ENCODE results near the gene HPN. TPM values are rescaled to one million over a fixed set of nuclear protein-coding genes. Genes with fewer than 3 reads are reported as not detected.

HPN gene
- total RNA-seq, 1 donor from 2014 or later: not detected

DNA sequence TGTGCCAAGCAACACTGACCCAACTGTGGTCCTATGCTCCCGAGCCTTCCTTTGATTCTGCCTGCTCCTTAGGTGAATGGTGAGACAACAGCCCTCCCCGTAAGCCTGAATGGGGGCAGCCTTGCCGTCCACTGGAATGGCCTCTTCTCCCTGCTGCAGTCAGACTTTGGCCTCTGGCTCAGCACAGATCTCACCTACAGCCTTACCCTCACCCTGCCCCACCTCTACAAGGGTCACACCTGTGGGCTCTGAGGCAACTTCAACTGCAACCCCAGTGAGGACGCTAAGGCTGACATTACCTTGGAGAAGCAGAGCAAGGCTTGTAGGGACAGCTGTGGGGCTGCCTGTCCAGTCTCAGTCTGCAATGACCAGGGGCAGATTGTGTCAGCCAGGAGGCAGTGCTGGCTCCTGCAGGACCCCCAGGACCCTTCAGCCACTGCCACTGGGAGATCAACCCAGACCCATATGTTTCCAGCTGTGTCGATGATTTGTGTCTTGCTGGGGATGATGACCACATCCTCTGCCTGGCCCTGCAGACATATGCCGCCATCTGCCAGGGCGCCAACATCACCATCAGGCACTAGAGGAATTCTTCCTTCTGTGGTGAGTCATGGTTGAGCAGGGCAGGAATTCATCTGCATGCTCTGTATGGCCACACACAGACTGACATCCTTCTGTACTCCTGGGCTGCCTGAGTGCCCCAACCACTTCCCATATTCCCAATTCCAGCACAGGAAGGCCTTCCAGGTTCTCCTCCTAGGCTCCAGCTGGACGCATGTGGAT, 46.8 kb downstream of the HPN start:
- TF ChIP-seq CTCF (IDR thresholded peaks at IDR 0.05): no peak
- Mint-ChIP-seq H3K36me3 (ENCODE audit: unreplicated experiment) (no peaks in the 10 kb centered on the region), H3K27ac (ENCODE audit: unreplicated experiment) (no peak overlapping the region), H3K9me3 (ENCODE audit: unreplicated experiment) (no peaks in the 10 kb centered on the region), H3K27me3 (ENCODE audit: unreplicated experiment) (no peaks in the 10 kb centered on the region), H3K4me1 (ENCODE audit: unreplicated experiment) (peaks cover 4% of the 10 kb centered on the region), H3K4me3 (ENCODE audit: unreplicated experiment) (no peak overlapping the region)
- DNase-seq (ENCODE audit: extremely low spot score, unreplicated experiment): no peak

DNA sequence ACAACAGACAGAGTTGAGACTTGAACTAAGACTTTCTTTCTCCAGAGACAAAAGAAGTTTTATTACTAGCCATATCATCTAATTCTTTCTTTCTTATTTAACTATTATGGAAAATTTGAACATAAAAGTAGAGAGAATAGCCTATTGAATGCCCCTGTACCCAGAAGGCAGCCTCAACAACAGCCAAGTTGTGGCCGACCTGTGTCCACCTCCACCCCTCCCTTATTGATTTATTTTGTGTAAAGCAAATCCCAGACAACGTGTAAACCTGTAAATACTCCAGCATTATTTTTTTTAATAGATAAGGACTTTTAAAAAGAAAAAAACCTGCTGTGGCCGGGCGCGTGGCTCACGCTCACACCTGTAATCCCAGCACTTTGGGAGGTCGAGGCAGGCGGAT, 48.0 kb downstream of the HPN start:
- Mint-ChIP-seq H3K27ac (ENCODE audit: unreplicated experiment) (no peak overlapping the region), H3K9me3 (ENCODE audit: unreplicated experiment) (no peaks in the 10 kb centered on the region), H3K27me3 (ENCODE audit: unreplicated experiment) (peaks cover 2% of the 10 kb centered on the region), H3K4me1 (ENCODE audit: unreplicated experiment) (peaks cover 4% of the 10 kb centered on the region), H3K4me3 (ENCODE audit: unreplicated experiment) (no peak overlapping the region), H3K36me3 (ENCODE audit: unreplicated experiment) (no peaks in the 10 kb centered on the region)
- no peak for DNase-seq (ENCODE audit: extremely low spot score, unreplicated experiment)
- no peak for TF ChIP-seq CTCF (IDR thresholded peaks at IDR 0.05)

DNA sequence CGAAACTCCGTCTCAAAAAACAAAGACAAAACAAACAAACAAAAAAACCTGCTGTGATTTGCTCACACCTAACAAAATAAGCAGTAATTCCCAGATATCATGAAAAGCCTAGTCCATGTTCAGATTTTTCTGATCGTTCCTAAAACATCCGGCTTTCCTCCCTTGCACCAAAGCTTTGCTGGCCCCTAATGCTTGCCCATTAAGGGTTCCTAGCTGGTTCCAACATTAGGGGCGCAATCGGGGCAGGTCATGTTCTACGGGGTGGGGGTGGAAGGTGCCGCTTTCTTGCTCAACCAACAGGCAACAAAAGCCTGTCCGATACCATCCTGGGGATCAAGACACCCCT, 48.6 kb downstream of the HPN start:
- DNase-seq (ENCODE audit: extremely low spot score, unreplicated experiment): no peak
- Mint-ChIP-seq H3K4me1 (ENCODE audit: unreplicated experiment) (peaks cover 4% of the 10 kb centered on the region), H3K36me3 (ENCODE audit: unreplicated experiment) (no peaks in the 10 kb centered on the region), H3K9me3 (ENCODE audit: unreplicated experiment) (no peaks in the 10 kb centered on the region), H3K27me3 (ENCODE audit: unreplicated experiment) (peaks cover 2% of the 10 kb centered on the region), H3K4me3 (ENCODE audit: unreplicated experiment) (no peak overlapping the region), H3K27ac (ENCODE audit: unreplicated experiment) (no peak overlapping the region)
- TF ChIP-seq CTCF (IDR thresholded peaks at IDR 0.05): no peak

DNA sequence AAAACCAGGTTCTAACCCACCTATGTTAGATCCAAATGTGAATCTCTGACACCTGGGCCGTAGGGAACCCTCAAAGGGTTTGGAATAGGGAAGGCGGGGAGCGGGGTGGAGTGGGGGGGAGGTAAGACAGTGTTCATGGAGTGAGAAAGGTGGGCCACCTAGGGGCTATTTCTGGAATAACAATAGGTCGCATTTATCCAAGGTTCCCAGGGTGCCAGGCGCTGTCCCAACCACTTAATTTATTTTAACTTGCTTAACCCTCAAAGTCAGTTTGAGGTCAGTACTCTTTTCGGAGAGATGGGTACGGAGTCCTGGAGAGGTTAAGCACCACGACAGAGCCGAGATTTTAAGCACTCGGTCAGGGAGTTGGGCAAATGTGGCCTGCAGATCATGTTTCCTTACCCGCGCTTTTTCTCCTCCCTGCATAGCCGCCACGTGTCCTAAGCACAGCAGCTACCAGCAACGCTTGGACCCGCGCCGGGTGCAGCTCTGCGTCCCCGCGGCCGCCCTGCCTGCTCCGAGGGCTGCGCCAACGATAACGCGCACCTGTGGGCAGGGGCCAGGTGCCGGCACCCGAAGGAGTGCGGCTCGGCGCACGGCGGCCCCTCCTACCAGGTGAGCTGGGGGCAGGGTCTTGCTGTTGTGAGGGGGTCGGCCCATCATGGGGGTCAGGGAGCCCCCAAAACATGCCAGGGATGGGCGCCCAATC, 49.1 kb downstream of the HPN start:
- Mint-ChIP-seq H3K27me3 (ENCODE audit: unreplicated experiment) (peaks cover 3% of the 10 kb centered on the region), H3K27ac (ENCODE audit: unreplicated experiment) (no peak overlapping the region), H3K36me3 (ENCODE audit: unreplicated experiment) (no peaks in the 10 kb centered on the region), H3K4me1 (ENCODE audit: unreplicated experiment) (peaks cover 4% of the 10 kb centered on the region), H3K9me3 (ENCODE audit: unreplicated experiment) (no peaks in the 10 kb centered on the region), H3K4me3 (ENCODE audit: unreplicated experiment) (no peak overlapping the region)
- TF ChIP-seq CTCF (IDR thresholded peaks at IDR 0.05): peak; percentile 69
- DNase-seq (ENCODE audit: extremely low spot score, unreplicated experiment): no peak

- no peak overlapping the region for H3K4me3 Mint-ChIP-seq (ENCODE audit: unreplicated experiment)
Observed at GRCh38 chr19:35093430-35093829, 51.9 kb downstream of the HPN start.

More at GRCh38 chr19:35093430-35093829, 51.9 kb downstream of the HPN start:
- no peak for TF ChIP-seq CTCF (IDR thresholded peaks at IDR 0.05)
- Mint-ChIP-seq H3K27ac (ENCODE audit: unreplicated experiment) (no peak overlapping the region), H3K4me1 (ENCODE audit: unreplicated experiment) (peaks cover 3% of the 10 kb centered on the region), H3K36me3 (ENCODE audit: unreplicated experiment) (no peaks in the 10 kb centered on the region), H3K9me3 (ENCODE audit: unreplicated experiment) (no peaks in the 10 kb centered on the region), H3K27me3 (ENCODE audit: unreplicated experiment) (peaks cover 6% of the 10 kb centered on the region)
- DNase-seq (ENCODE audit: extremely low spot score, unreplicated experiment): no peak

Measured in osteocyte (in vitro differentiated cells).